UCSD-AML1 (cell line): ENCODE measurements around the gene THNSL1.

Experiments used
- DNase-seq: peaks from one replicate; lab custom pipeline; 2025; ENCODE audit not compliant: unreplicated experiment; lab: John Stamatoyannopoulos, UW

The THNSL1 gene

DNA sequence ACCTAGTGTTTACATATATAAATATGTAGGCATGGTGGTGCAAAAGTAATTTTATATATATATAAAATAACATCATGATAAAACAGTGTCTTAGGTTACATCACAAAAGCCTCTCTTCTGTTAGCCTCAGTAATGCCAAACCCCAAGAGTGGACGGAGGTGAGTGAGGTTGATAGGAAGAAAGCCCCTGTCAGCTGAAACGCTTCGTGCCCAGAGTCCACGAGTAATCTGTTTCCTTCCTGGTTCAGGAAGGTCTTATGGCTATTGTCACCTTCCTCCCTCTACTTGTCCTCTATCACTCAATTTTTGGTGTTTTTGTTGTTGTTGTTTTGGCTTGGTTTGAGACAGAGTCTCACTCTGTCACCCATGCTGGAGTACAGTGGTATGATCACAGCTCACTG, 41.5 kb downstream of the THNSL1 start:
- DNase-seq, result no peak

DNA sequence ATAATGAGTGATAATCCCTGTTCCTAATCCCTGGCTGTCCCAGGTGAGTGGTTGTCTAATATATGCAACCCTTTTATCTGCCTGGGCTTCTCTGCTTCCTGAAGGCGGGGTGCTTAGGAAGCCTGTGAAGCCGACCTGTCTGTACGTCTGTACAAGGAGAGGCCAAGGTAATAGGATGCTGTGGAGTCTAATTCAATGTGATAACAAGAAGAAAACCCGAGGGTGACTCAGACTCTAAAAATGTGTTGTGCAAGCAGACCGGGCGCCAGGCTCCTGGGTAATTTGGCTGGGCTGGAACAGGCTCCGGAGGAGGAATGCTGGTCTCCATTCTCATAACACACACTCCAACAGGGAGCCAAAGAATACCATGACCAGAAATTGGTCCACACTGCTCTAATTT, 43.6 kb downstream of the THNSL1 start:
- DNase-seq, result no peak

DNA sequence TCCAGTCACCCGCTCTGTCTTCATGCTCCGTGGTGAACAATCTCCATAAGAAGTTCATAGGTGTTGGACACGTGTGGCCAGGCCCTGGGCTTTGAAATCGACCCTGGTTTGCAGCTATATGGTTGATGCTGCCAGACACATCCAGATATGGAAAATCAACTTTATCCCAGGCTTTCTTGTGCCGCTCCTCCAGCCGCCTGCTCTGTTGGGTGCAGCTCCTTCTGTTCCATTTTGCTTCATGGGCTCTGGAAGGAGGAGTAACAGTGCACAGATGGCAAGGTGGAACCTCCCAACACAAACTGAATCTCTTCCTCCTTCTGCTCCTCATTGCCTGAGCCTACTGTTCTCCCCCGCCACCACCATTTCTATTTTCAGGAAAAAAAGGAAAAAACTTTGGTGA, 44.7 kb downstream of the THNSL1 start:
- DNase-seq, result no peak

DNA sequence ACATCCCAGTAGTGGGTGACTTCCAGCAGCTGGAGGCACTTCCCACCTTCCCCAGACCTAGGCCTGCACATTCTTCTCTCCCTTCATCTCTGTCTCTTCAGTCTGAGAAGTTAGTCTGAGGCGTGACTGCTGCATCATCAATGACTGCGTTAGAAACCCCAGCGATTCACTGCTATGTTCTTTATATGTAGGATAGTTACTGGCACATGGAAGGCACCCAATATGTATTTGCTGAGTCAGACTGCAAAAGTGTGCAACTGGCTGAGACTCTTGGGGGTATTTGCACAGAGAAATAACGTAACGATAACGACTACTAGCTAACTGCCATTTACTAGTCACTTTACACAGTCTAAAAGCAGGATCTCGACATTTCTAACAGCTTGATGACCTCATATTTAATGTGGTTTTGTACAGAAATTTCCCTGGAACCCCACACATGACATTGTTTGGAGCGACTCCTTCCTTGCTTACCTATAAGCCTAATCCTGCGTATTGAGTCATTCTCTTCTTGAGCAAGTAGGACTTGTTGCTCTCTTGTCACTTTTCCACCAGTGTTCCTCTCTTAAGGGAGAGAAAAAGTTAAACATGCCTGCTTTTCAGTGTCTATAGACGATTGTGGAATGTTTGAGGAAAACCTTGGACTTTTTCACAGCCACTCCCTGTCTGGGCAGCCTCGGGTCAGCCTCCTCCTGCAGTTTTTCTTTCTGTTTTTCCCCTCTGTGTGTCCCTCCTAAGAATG, 45.5 kb downstream of the THNSL1 start:
- DNase-seq, result peak; percentile 14

DNA sequence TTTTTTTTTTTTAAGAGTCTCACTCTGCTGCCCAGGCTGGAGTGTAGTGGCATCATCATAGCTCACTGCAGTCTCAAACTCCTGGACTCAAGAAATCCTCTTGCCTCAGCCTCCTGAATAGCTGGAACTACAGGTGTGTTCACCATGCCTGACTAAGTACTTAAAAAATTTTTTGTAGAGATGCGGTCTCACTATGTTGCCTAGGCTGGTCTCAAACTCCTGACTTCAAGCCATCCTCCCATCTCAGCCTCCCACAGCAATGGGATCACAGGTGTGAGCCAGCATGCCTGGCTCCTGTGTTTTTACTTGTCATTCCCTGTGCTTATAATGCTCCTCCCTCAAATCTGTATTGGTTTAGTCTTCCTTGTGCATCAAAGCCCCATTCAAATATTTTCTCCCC, 46.7 kb downstream of the THNSL1 start:
- no peak for DNase-seq

DNA sequence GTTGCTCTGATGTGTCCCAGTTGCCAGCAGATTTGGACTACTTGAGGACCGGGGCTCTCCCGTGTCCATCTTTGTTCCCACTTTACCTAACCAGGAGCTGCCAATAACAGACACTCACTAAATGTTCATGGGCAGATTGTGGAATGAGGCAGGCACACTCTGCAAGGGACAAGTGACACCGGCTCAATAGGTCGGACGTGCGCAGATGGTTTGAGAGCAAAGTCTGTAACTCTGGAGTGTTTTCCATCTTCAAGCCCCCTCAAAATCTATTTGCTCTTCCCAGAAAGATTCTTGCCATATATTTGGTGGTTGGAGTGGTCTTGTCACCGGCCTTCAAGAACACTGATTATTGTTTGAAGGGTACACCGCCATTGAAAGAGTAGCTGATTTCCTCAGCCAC, 47.2 kb downstream of the THNSL1 start:
- DNase-seq, result no peak

DNA sequence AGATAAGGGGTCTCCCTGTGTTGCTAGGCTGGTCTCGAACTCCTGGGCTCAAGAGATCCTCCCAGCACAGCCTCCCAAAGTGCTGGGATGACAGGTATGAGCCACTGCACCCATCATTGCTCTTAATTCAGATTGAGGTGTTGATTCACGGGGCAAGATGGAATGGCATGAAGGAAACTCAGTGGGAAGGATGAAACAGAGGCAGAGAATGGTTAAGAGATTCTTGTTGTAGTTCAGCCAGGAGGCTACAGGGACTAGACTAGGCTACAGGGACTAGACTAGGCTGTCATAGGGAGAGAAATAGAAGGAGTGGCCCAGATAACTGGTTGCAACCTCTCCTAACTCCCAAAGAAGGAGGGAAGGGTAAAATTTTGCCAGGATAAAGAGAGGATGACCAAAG, 48.0 kb downstream of the THNSL1 start:
- DNase-seq, result no peak

DNA sequence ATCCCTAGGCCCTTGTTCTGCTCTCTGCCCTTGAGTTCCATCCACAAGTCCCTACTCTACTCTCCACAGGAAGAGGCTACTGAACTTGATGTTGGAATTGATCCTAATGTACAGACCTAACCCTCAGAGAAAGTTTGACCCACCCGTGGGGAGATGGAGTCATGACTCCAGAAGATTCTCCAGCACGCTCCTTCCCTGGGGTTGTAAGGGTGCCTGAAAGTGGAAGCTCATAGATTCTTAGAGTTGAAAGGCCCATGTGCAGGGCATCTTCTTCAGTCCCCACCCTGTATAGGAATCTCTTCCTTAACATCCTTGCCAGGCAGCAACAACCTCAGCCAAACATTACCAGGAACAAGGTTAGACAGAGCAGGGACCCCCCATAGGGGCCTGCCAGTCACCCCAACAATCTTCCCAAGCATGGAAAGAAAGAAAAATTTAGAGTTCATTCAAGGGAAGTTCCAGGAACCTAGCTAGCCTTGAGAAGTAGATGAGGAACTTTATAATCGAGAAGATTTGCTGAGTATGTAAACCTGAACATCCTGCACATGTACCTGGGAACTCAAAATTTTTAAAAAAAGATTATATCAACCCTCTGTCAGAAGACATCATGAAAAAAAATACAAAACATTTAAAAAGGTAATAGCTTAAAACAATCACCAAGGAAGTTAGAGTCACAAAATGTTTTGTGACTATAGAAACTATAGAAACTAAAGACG, 49.5 kb downstream of the THNSL1 start:
- DNase-seq, result no peak

DNA sequence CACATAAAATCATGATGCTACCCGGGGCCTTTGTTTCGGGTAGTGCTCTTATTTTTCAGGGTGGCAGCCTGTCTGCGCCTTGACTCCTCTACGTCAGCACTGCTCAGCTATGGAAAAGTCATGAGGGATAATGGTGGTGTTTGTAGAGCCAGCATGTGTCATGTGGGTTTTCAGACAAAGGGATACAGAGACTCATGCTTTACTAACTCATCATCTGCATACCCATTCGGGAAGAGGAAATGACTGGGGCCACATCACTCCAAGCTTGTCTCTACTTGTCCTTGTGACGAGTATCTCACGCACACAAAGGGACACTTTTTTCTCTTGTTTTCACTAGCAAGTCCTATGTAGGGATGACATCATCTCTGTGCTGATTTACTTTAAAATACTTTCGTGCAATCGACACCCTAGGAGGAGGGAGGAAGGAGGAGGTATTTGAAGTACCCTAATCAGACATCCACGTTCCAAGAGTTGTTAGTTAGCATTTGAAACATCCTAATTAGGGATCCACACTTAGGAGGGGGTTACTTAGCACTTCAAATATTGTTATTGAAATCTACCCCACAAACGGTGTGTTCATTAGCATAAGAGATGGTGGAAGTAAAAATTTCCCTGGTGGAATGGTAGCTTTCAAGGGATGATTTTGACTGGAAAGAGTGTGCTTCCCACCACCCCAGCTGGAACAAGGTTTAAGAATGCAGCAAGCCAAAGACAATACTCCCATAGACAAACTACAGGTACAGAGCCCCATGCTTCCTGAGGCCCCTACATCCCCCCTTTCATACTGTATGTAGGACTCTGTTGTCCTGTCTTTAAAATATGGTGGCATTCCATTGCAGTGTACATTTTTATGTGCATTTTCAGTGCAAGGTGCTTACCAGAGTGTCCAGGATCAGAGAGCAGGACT, 52.0 kb downstream of the THNSL1 start:
- no peak for DNase-seq

DNA sequence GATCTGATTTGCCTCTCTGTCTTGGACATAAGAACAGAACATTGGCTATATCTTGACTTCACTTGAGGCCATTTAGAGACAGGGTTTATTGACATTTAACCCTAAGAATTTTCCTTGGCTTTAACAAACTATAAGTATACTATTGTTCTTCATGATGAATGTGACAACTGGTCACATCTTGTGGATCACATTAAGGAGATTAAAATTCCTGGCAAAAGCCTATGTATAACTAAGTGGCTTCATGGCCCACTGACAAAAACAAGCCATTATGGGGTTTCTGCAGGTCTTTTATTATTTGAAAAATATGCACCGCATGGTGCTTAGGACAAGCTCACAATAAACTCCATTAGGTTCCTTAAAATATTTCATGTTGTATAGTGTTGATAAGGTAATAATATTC, 54.8 kb downstream of the THNSL1 start:
- DNase-seq, result no peak

DNA sequence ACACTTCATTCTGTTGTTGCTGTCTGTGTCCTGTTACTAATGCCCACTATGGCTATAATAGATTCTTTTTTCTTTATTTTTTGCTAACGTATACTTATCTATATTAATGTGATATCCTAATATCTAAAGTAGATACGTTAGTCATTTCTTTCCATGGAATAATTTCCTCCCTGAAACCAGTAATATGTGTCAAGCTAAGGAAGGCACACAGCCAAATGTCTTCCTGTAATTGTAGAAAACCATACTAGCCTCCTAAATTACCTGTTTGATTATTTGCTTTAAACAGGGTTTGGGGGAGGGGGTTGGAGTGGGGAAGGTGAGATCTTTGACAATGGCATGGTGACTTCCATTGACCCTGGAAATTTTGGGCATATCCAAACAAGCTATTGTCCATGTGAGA, 56.4 kb downstream of the THNSL1 start:
- DNase-seq, result no peak

DNA sequence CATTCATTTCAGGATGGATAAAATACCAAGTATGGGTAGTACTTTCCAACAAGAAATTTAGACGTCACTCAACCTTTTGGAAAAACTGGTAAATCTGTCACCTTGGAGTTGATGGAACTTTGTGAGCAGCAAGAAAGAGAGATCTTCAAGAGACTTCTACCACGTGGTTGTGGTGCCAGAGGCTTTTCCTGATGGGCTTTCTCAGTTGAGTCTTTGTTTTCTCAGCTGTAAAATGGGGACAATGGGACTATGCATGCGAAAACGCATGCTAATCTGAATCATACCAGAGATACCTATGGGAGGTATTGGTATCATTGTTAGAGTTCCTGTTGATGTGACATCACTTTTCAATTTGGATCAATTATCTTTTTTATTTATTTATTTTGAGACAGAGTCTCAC, 59.4 kb downstream of the THNSL1 start:
- no peak for DNase-seq
